Measurements from ENCODE around the gene EFNA5. TPM values are rescaled to one million over a fixed set of nuclear protein-coding genes. Genes with fewer than 3 reads are reported as not detected.

Gene EFNA5
- total and polyA plus RNA-seq, 8 donors = 0.29 to 187 (median 3.1) TPM

DNA sequence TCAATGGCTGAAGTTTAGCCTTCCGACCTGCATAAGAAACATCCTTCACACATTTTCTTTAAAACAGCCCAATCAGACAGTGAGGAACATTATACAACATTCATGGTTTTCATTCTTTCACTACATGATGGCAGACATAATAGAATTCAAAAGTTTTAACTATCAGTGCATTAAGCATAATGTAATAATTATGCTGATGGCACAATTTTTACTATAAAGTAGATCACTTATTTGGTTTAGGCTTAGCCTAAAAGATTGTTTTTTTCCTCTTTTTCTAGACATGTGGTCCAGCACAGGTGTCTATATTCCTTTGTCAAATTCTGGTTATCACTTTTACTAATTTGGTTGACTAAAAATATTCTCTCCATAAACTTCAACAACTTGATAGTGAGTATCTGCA, 46.5 kb downstream of the EFNA5 start:
- Histone ChIP-seq H3K9me3 (no peaks in the 10 kb centered on the region), H3K4me1 (no peaks in the 10 kb centered on the region), H3K36me3 (no peaks in the 10 kb centered on the region), H3K27me3 (no peaks in the 10 kb centered on the region), H3K27ac (no peak overlapping the region), H3K4me3 (no peak overlapping the region)
- TF ChIP-seq, protein P1, sequence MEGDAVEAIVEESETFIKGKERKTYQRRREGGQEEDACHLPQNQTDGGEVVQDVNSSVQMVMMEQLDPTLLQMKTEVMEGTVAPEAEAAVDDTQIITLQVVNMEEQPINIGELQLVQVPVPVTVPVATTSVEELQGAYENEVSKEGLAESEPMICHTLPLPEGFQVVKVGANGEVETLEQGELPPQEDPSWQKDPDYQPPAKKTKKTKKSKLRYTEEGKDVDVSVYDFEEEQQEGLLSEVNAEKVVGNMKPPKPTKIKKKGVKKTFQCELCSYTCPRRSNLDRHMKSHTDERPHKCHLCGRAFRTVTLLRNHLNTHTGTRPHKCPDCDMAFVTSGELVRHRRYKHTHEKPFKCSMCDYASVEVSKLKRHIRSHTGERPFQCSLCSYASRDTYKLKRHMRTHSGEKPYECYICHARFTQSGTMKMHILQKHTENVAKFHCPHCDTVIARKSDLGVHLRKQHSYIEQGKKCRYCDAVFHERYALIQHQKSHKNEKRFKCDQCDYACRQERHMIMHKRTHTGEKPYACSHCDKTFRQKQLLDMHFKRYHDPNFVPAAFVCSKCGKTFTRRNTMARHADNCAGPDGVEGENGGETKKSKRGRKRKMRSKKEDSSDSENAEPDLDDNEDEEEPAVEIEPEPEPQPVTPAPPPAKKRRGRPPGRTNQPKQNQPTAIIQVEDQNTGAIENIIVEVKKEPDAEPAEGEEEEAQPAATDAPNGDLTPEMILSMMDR (IDR thresholded peaks at IDR 0.05) = no peak
- TF ChIP-seq POLR2AphosphoS5 (IDR thresholded peaks at IDR 0.05) = no peak
- 89 to 100% (median 96%) methylated on average over 1 of the region's 1 CpG for WGBS, 5 donors
- DNase-seq = no peak
- intact Hi-C loops (cut with DNase I; ENCODE audit: low total_unique reads) = no loop called here

DNA sequence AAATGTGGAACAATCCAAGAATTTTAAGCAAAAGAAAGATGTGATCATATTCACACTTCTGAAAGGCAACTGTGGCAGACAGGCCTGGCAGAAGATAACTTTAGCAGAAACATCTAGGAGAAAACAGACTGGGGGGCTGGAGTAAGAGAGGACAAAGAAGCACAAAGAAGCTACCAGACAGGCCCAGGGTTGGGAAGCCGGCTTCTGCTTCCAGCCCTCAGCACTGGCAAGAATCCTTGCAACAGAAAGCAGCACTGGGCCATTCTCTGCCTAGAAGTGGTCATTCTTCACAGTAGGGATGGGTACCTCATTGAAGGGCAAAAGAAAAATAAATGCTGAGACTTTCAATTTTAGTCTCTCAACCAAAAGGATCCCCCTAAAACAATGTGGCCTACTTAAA, 49.6 kb downstream of the EFNA5 start:
- no peak for DNase-seq
- 79 to 100% (median 96%) methylated on average over 1 of the region's 1 CpG for whole genome bisulfite sequencing, 5 donors
- intact Hi-C loops (cut with DNase I; ENCODE audit: low total_unique reads) = no loop called here
- H3K4me3 ChIP-seq = no peak overlapping the region
- H3K27me3 ChIP-seq = no peaks in the 10 kb centered on the region
- no peak overlapping the region for H3K27ac ChIP-seq
- no peaks in the 10 kb centered on the region for H3K4me1 ChIP-seq
- no peaks in the 10 kb centered on the region for H3K36me3 ChIP-seq
- TF ChIP-seq POLR2A (IDR thresholded peaks at IDR 0.05) (no peak), POLR2AphosphoS5 (IDR thresholded peaks at IDR 0.05) (no peak), EP300 (IDR thresholded peaks at IDR 0.05) (no peak)
- TF ChIP-seq, protein P1 (IDR thresholded peaks at IDR 0.05) = no peak
- no peaks in the 10 kb centered on the region for H3K9me3 ChIP-seq

GRCh38 chr5:107619781-107620180, 51.0 kb downstream of the EFNA5 start:
- H3K9me3 ChIP-seq = no peaks in the 10 kb centered on the region
- no peak overlapping the region for H3K4me3 ChIP-seq
- 48 to 62% (median 58%) methylated on average over 2 of the region's 2 CpGs for WGBS, 5 donors
- peaks cover 0 to 4% (median 0%) of the 10 kb centered on the region in 4 donors for H3K4me1 ChIP-seq
- intact Hi-C loops (cut with DNase I; ENCODE audit: low total_unique reads) = no loop called here
- no peak for DNase-seq
- no peaks in the 10 kb centered on the region for H3K36me3 ChIP-seq
- TF ChIP-seq, protein P1 (IDR thresholded peaks at IDR 0.05) = no peak
- no peak for TF ChIP-seq POLR2AphosphoS5 (IDR thresholded peaks at IDR 0.05)
- no peak for TF ChIP-seq EP300 (IDR thresholded peaks at IDR 0.05)
- TF ChIP-seq POLR2A (IDR thresholded peaks at IDR 0.05) = no peak
- no peak overlapping the region for H3K27ac ChIP-seq
- no peaks in the 10 kb centered on the region for H3K27me3 ChIP-seq

GRCh38 chr5:107618242-107618641, 52.5 kb downstream of the EFNA5 start:
- no peaks in the 10 kb centered on the region for H3K9me3 ChIP-seq
- no peak overlapping the region for H3K4me3 ChIP-seq
- intact Hi-C loops (cut with DNase I; ENCODE audit: low total_unique reads) = no loop called here
- H3K4me1 ChIP-seq = peaks cover 0 to 4% (median 0%) of the 10 kb centered on the region in 4 donors
- no peaks in the 10 kb centered on the region for H3K36me3 ChIP-seq
- DNase-seq = no peak
- WGBS, 5 donors = 85 to 97% (median 91%) methylated on average over 3 of the region's 3 CpGs
- TF ChIP-seq, protein P1 (IDR thresholded peaks at IDR 0.05) = no peak
- TF ChIP-seq EP300 (IDR thresholded peaks at IDR 0.05) (no peak), POLR2AphosphoS5 (IDR thresholded peaks at IDR 0.05) (no peak), POLR2A (IDR thresholded peaks at IDR 0.05) (no peak)
- H3K27me3 ChIP-seq = no peaks in the 10 kb centered on the region
- H3K27ac ChIP-seq = no peak overlapping the region
